SK-N-MC (cell line): Measurements from ENCODE around the gene HOXA11.

Source experiments
- EZH2 ChIP-seq: fragments of 200-600 bp; sonication (generic); IDR thresholded peaks from one replicate; pipeline ENCODE4 v1.6.1; 2017; ENCODE audit warnings: antibody characterized with exemption
- POLR2AphosphoS5 ChIP-seq: IDR thresholded peaks from 2 replicates; pipeline ENCODE4 v1.6.1; 2012; ENCODE audit warnings: mild to moderate bottlenecking, low read depth, low read length, borderline replicate concordance

GRCh38 chr7:27173956-27174873 lies 10.8 kb downstream of the HOXA11 start, which contains the start of gene HOXA10:
- TF ChIP-seq EZH2 (no peak), POLR2AphosphoS5 (no peak)
